Measurements from ENCODE around the gene ADSS2.

GRCh38 chr1:244422174-244422573, 29.5 kb downstream of the ADSS2 start:
- TF ChIP-seq CTCF (conservative IDR thresholded peaks at IDR 0.05; ENCODE audit: low read depth, low read length), result no peak
- no peak for TF ChIP-seq FOS (IDR thresholded peaks at IDR 0.05; ENCODE audit: low read depth, low read length)
- TF ChIP-seq USF2 (IDR thresholded peaks at IDR 0.05; ENCODE audit: low read depth, low read length), result no peak

All from IMR-90 (cell line).